Body of pancreas (tissue), 4 donors: ENCODE results near the gene SLC17A9.

Experiments
- CTCF ChIP-seq, 7 experiments: fragments of 450-650 bp in 4 of 7; fragments of 200-600 bp in 3 of 7; sonication (generic) in 3 of 7; IDR thresholded peaks; one replicate each; pipeline ENCODE4 v1.5.1; 2016 to 2019; ENCODE audit warnings: antibody characterized with exemption in 7 of 7
- POLR2A ChIP-seq, 3 donors: fragments of 450-650 bp; IDR thresholded peaks; one replicate each; pipeline ENCODE4 v1.6.1; 2016; ENCODE audit warnings: antibody characterized with exemption in 3 of 3, mild to moderate bottlenecking in 2 of 3

GRCh38 chr20:62995481-62995880 lies 43.0 kb downstream of the SLC17A9 start:
- TF ChIP-seq CTCF (IDR thresholded peaks at IDR 0.05) (no peak), POLR2A (IDR thresholded peaks at IDR 0.05) (no peak)
